Epithelial cell of prostate (primary cell): Measurements from ENCODE around the gene NFE2.

Source experiments
- DNase-seq: peaks from one replicate; pipeline ENCODE4 v3.0.0-alpha.2; 2011; ENCODE audit warnings: low read depth, low spot score
- H3K27ac ChIP-seq: fragments of 450-650 bp; 2 replicates; pipeline ENCODE4 v1.5.1; 2017; ENCODE audit warnings: mild to moderate bottlenecking

NFE2 gene

DNA sequence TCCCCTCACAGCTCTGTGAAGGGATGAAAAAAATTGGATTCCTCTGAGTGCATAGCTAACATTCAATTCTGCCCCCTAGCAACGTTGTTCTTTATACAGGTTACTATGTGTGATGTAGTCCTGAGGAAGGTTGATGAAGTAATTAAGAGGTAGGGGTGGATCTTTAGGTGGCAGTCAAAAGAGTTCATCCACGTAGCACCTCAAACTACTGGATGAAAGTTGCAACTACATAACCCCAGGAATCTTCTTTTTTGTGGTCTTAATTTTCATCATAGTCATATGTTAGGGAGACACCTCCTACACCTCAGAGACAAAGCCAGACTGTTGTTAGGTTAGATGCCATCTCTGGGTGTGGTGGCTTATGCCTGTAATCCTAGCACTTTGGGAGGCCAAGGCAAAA is 10.2 kb upstream of the NFE2 start:
- DNase-seq = no peak
- no peak overlapping the region for H3K27ac ChIP-seq

DNA sequence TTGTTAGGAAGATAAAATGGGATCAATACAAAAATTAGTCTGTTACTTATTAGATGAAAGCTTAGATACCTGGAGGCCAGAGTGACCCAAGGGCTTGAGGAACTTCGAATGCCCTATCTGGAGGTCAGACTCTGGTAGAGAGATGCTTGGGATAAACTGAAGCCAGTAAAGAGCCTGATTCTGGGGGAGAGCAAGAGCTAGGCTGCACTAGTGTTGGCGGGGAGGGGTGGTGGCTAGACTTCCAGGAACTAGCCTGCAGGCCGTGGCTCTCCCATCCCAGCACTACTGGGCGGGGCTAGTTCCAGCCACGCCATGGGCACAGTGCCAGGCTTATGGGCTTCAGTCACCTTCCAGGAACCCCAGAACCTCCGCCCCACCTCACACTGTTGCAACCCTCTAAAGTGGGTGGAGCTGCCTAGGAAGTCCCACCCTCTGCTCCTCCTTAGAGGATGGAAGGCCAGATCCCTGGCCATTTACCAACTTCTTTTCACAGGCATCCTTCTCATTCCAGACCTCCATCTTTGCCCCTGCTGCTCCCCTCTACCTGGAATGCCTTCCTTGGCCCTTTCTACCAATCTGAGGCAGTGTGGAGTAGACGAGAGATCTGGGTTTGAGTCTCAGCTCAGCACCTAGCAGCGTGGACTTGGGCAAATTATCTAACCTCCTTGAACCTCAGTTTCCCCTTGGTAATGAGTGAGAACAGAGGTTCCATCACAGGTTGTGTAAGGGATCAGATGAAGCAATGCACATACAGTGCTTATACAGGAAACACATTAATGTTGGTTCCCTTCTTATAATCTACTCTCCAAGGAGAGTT is 6.3 kb upstream of the NFE2 start:
- no peak overlapping the region for H3K27ac ChIP-seq
- DNase-seq = peak; percentile 60

DNA sequence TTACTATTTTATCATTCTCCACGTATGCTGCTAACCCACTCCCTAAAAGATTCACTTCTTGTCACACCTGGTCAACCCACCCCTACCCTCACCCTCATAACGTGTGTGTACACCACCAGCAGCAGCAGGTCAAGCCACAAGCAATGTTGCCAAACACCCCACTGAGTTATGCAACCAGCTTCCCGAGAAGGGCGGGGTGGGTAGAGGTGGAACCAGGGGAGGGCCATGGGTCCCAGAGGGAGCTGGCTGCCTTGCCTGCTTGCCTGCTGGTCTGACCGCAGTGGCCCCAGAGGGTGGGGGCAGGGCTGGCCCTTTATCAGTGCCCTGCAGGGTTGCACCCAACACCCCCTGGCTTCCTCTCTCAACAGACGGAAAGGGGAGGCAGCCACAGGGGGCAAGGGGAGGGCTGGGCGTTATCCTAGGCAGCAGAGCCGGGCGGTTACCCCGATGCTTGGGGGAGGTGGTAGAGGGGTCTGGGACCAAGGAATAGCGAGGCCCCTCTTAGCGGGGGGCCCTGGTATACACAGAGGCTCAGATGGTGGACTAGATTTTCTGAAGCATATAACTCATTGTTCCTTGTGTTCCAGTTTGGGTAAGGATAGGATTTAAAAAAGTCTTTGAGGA is 3.5 kb upstream of the NFE2 start:
- peak; percentile 27 for DNase-seq
- no peak overlapping the region for H3K27ac ChIP-seq

DNA sequence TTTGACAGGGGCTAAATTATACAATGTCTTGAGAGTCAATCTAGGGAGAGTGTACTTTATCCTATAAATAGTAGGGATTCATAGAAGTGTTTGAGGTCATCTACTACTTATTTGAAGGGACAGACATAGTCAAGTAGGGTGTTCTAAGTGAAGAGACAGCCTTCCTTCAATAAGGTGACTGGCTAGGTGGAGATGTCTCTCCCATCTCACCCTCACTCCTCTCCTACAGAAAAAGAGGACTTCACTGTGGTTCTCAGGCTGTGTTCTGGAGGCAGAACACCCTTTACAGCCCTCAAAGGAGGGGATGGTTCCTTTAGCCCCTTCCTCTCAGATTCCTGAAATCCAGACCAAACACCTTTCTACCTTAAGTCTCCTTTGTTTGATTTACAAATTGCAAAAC is 2.8 kb upstream of the NFE2 start:
- H3K27ac ChIP-seq = no peak overlapping the region
- DNase-seq = no peak

DNA sequence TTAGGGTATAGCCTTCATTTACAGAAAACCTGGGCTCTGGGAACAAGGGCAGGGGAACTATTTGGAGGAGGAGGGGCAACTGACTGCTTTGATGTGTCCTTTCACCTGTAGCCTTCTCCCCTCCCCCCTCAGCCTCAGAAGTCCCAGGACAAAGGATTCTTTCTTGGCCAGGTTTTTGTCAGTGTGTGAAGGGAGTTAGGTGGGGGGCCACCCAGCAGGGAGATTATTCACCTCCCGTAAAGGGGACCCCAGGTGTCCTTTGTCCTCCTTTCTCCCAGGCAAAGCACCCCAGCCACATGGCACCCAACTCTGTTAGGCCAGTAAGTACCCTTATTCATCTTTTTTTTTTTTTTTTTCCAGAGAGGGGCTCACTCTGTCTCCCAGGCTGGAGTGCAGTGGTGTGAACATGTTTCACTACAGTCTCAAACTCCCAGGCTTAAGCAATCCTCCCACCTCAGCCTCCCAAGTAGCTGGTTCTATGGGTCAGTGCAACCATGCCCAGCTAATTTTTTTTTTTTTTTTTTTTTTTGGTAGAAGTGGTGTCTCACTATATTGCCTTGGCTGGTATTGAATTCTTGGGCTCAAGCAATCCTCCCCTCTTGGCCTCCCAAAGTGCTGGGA is 723 bp upstream of the NFE2 start:
- DNase-seq = no peak
- no peak overlapping the region for H3K27ac ChIP-seq

DNA sequence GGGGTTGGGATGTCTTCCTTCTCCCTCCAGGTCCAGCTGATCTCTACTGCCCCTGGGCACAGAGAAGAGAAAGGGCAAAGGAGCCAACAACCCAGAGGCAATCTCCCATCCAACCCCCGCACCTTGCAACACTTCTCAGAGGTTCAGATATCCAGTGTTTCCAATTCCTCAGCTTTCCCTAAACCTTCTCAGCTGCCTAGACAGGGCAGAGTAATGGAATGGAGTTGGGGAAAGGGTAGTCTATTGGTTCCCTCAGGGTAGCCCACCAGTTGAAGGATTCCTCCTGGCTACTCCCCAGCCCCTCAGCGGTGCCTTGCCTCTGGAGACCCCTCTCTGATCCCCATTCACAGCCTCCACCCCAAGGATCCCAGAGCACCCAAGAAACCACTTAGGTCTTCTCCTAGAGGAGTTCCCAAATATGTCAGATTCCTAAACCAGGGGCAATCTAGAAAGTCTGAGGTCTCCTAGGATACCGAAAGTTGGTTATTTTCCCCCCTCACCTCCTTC is 537 bp downstream of the NFE2 start:
- no peak for DNase-seq
- H3K27ac ChIP-seq = no peak overlapping the region

DNA sequence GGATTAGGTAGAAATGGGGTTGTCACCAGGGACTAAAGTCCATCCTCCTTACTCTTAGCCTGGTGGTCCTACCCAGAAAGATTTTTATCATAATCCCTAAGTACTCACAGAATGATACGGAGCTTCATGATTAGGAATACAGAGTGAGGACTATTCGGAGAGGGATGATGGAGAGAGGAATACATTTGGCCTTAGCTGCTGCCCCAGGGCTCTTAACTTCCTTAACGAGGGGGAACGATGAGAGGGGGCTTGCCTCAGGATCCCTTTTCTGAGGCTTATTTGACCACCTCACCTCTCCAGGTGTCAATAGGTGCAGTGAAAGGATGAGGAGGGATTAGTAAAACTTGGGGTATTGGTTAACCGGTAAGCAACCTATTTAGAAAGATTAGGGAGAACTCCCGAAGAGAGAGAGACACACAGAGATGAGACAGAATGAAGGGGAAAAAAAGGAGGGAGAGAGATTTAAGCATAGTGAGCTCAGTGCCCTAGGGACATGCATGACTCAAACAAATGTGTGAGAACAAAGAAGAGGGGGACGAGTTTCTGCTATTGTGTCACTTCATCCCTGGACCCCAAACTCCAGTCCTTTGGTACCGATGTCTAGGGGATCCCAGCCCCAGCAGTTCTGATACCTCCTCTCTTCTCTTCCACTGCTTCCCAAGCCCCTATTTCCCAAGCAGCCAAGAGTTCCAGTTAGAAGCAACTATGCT is 1.1 kb downstream of the NFE2 start:
- no peak overlapping the region for H3K27ac ChIP-seq
- DNase-seq = no peak

DNA sequence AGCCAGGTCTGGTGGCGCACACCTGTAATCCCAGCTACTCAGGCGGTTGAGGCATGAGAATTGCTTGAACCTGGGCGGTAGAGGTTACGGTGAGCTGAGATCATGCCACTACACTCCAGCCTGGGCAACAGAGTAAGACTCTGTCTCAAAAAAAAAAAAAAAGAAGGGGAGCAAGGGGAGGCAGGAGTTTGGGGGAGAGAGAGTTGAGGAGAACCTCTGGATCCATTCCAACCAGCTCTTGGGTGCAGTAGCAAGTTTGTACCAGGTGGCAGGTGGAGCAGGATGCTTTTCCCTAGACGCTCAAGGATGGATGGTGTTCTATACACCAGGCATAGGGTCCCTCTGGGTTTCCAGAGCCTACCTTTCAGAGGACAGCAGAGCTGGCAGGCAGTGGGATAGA is 1.9 kb downstream of the NFE2 start:
- no peak for DNase-seq
- H3K27ac ChIP-seq = no peak overlapping the region

DNA sequence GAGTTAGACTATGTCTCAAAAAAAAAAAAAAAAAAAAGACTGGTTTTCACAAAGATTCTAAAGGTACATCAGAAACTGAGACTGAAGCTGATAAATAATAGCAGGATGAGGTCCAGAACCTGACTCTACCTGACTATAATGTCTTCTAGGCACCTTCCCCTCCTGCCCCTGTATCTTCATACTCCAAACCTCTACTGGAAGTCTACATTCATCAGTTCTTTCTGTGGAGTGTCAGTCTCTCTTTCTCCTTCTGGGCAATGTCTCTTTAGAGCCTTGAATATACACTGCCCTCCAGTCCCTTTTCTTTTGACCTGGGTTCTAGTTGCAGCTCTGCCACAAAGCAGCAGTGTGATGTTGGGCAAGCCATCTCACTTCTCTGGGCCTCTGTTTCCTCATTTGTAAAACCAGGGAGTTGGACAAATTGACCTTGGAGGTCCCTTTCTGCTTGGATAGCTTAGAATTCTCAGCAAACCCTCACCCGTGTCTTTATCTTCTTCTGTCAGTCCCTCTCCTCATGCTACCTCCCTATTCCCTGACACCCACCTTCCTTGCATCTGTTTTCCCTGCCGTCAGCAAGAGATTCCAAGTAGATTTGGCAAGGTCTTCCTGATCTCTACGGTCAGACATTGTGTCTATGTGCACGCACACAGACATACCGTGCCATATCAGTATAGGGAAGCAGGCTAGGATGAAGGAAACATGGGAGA is 4.3 kb downstream of the NFE2 start:
- no peak overlapping the region for H3K27ac ChIP-seq
- DNase-seq = no peak

DNA sequence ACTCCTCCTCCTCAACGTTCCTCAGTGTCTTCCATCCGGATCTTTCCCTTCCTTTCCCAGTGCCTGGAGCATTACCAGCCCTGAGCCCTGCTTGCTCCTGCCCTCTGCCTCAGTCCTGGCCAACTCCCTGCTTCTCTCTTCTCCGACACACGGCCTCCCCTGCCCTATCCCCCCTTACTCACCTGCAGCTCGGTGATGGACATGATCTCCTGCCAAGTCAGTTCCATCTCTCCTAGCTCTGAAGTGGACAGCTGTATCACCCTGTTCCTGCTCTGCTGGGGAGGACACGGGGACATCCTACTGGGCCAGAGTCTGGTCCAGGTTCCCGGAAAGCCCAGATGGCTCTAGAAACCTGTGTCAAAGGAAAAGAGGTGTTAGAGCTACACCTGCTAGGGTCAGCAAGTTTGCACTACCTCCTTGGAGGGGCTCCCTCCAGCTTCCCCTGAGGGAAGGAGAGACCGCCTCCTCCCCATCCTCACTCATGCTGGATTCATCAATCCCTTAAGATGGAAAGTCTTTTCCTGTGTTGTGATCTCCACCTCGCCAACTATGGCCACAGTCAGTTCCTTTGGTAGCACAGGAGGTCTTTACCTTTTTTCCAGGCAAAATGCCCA is 5.8 kb downstream of the NFE2 start:
- DNase-seq = no peak
- no peak overlapping the region for H3K27ac ChIP-seq

DNA sequence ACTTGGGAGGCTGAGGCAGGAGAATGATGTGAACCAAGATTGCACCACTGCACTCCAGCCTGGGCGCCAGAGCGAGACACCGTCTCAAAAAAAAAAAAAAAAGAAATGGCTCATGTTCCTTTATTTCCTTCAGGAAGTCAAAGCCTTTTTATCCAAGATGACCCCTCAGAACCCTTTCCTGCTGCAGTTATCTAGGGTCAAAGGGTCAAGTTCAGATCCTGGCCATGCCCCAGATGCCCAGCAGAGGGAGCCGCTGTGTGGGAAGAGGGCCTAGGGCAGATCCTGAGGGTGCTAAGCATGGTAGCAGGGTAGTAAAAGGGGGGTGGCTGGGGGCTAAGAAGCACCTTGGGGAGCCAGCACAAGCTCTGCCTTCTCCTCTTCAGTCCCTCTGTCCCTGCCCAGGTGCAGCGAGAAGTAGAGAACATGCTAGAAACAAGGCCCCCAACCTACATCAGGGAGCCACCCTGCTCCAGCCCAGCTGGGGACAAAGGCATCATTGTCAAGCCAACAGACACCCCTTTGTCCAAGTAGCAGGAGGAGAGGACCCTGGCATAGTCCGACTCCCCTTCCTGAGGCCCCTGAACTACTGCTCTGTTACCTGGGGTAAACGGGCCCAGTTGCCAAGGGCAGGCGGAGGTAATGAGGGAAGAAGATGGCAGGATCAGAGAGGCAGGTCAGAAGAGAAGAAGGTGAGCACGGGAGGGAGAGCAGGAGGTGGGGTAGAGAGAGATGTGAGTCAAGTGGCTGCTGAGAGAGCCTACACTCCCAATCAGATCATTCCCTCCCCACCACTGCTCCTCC is 6.5 kb downstream of the NFE2 start:
- H3K27ac ChIP-seq = no peak overlapping the region
- no peak for DNase-seq

DNA sequence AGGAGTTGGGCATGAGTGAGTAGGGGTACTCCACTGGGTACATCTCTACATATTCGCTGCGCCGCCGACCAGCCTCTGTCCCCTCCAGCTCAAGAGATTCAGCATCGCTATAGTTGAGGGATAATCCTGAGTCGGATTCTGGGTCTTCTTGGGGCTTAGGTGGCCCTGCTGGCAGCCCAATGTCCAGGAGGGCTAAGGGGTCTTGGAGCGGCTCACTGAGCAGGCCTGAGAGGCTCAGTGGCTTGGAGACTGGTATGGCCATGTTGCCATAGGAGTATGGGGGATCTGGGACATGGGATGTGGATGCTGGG is 7.9 kb downstream of the NFE2 start:
- no peak overlapping the region for H3K27ac ChIP-seq
- DNase-seq = no peak

DNA sequence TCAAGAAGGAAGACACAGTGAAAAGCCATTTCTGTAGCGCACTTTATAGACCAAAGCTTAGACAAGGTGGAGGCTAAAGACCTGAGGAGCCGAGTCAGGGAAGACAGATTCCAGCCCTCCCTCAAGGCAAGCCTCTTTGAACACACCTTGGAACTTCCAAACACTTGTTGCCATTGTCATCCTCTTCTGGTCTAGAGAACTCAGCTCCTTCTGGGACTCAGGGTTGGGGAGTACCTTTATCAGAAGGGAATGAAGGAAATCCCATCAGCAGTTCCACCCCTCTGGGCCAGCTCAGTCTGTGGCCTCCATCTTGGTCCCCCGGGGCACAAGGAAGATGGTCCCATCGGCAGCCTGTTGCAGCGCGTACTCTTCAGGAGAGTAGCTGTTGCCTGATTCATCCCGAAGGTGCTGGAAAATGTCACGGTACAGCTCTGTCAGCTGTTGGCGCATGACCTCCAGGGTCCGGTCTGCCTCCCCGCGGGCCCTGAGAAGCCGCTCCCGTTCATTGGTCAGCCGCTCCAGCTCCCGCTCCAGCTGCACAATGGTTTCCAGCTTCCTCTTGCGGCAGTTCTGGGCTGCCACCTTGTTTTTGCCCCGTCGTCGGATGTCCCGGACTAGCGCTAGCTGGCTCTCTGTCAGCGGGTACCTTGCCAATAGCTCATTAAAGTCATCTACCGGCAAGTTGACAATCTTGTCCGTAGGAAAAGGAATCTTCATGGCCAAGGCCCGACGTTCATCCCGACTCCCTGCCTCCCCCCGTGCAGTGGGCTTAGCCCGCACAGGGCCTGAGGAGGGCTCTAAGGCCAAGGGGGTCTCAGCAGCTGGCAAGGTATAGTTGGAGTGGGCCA is 8.5 kb downstream of the NFE2 start:
- DNase-seq = no peak
- no peak overlapping the region for H3K27ac ChIP-seq

DNA sequence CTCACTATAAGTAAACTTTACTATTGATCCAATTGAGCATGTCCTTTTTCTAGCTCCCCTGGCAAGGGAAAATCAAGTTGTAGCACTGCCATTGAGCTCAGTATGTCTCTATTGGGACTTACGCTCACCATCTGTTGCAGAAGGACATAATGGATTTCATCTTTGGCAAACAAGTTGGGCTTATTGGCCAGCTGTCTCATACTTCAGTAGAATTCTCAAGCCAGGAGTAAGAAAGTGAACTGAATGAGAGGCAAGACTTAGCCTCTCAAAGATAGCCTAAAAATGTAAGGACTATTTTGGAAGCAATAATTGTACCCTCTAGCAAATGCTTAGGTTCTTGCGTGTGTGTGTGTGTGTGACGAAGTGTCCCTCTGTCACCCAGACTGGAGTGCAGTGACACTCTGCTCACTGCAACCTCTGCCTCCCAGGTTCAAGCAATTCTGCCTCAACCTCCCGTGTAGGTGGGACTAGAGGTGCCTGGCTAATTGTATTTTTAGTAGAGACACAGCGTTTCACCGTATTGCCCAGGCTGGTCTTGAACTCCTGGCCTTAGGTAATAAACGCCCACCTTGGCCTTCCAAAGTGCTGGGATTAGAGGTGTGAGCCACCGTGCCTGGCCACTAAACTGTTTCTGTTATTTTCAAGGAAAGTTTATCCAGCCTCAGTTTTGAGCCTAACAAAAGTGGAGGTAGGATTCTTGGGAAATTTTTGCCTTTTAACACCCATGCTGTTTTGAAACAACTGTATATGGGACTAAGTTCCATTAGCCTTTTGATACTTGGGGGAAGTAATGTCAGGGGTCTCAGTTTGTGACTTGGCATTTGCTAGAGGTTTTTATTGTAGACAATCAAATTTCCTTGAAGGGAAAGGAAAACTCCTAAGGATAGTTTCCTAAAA is 13.3 kb downstream of the NFE2 start:
- peak overlapping the region; percentile 16 for H3K27ac ChIP-seq
- no peak for DNase-seq

DNA sequence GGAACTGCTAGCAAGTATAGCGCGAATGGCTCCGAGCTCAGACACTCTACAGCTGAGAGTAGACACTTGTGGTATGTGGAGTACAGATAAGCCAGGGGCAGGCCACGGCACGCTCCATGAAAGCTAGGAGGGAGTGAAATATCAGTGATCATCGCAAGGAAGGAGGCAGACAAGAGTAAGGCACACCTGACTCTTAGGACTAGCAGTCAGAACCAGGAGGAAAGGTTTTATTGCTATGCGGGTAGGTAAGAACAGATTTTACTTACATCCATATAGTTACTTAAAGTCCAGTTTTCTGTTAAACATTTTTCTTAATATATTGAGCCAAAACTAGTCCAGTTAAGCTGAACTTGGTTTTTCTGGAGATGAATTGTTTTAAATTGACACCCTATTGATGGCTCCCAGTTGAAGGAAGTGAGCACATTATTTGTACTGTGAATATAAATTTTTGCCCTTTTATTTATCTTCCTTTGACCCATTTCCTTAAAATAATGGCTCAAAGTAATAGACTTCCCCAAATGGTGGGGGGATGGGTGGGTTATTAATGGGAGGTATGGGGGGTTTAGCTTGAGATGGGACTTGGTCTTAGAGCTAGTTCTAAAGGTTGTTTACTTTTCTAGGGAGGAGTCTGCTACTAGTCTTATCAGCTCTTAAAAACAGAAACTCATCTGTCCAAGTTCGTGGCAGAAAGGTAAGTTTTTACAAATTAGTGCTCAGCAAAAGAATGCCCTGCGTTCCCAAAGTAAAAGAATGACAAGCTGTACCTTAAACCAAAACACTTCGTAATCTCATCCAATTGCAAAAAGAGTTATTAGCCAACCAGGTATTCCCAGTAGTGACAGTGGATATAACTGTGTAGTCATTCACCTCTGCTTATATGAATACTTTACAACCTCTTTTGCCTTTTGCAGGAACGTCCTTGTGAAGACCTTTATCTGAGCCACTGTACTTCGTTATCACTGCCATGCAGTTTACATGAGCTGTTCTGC is 14.5 kb downstream of the NFE2 start:
- peak overlapping the region; percentile 87 for H3K27ac ChIP-seq
- DNase-seq = peak; percentile 26
